Breast epithelium (tissue), 3 donors: Measurements from ENCODE around the gene PKNOX2.

Experiments
- CTCF ChIP-seq, 3 donors: fragments of 450-650 bp; IDR thresholded peaks; one replicate each; pipeline ENCODE4 v1.5.1; 2016 to 2017; ENCODE audit warnings: antibody characterized with exemption in 3 of 3, mild to moderate bottlenecking in 3 of 3, moderate library complexity in 3 of 3
- POLR2A ChIP-seq: fragments of 450-650 bp; IDR thresholded peaks from one replicate; pipeline ENCODE4 v1.6.1; 2016; ENCODE audit warnings: antibody characterized with exemption, mild to moderate bottlenecking, moderate library complexity
- POLR2AphosphoS5 ChIP-seq, 3 donors: sonication (generic); formaldehyde crosslinking; IDR thresholded peaks; one replicate each; pipeline ENCODE4 v1.6.1; 2017; ENCODE audit warnings: antibody characterized with exemption in 3 of 3

- TF ChIP-seq CTCF (IDR thresholded peaks at IDR 0.05), result no peak
- TF ChIP-seq POLR2A, result no peak
- no peak for TF ChIP-seq POLR2AphosphoS5 (IDR thresholded peaks at IDR 0.05)
These were observed 186.7 kb downstream of the PKNOX2 start for GRCh38 chr11:125351033-125351867.
